ENCODE measurements around the gene CDH16. TPM values are rescaled to one million over a fixed set of nuclear protein-coding genes. Genes with fewer than 3 reads are reported as not detected.
"Not testable (repeated sequence)": the region's sequence is repeated elsewhere in the genome, so short reads cannot be mapped to it uniquely, and the experiment has no call there.

Gene CDH16
- total RNA-seq, 2 donors from 2014 or later, result not detected

- no peaks in the 10 kb centered on the region for H3K36me3 Mint-ChIP-seq (ENCODE audit: low read depth)
These were observed 46.8 kb downstream of the CDH16 start for GRCh38 chr16:66871840-66872239.

GRCh38 chr16:66871363-66871762 lies 47.3 kb downstream of the CDH16 start:
- H3K27ac ChIP-seq (ENCODE audit: low read depth, low read length); H3K36me3 Mint-ChIP-seq (ENCODE audit: low read depth); H3K9me3 Mint-ChIP-seq; DNase-seq; H3K9ac ChIP-seq (ENCODE audit: extremely low read depth, low read length, poor library complexity, severe bottlenecking); H3K4me3 ChIP-seq (ENCODE audit: low read length); H3K4me1 Mint-ChIP-seq; H3K9me3 ChIP-seq (ENCODE audit: control insufficient read depth, low read length); H3K27me3 ChIP-seq (ENCODE audit: control insufficient read depth, insufficient read depth, low read length, poor library complexity, severe bottlenecking); H3K27ac Mint-ChIP-seq; H3K36me3 ChIP-seq (ENCODE audit: control insufficient read depth, insufficient read depth, low read length); H3K4me3 Mint-ChIP-seq; H3K4me1 ChIP-seq (ENCODE audit: control insufficient read depth, insufficient read depth, low read length): not testable (repeated sequence)
- WGBS, 2 experiments (ENCODE audit: insufficient coverage in 1 of 2, insufficient read length in 1 of 2), result 89 to 93% methylated on average over 2 of the region's 2 CpGs
- H3K27me3 Mint-ChIP-seq (ENCODE audit: insufficient read depth), result peaks cover 12% of the 10 kb centered on the region

More at GRCh38 chr16:66871840-66872239, 46.8 kb downstream of the CDH16 start:
- Mint-ChIP-seq H3K4me1 (peaks cover 5% of the 10 kb centered on the region), H3K4me3 (no peak overlapping the region), H3K27ac (no peak overlapping the region), H3K27me3 (ENCODE audit: insufficient read depth) (peaks cover 12% of the 10 kb centered on the region), H3K9me3 (no peaks in the 10 kb centered on the region)
- DNase-seq, result no peak
- WGBS, 2 experiments (ENCODE audit: insufficient coverage in 1 of 2, insufficient read length in 1 of 2), result 81% methylated on average over 3 of the region's 3 CpGs; no CpG with 5 or more reads in 1 of the 2 experiments
- no peak overlapping the region for H3K9ac ChIP-seq (ENCODE audit: extremely low read depth, low read length, poor library complexity, severe bottlenecking)
- no peak overlapping the region for H3K27ac ChIP-seq (ENCODE audit: low read depth, low read length)
- TF ChIP-seq CTCF (conservative IDR thresholded peaks at IDR 0.05), result no peak
- no peaks in the 10 kb centered on the region for H3K4me1 ChIP-seq (ENCODE audit: control insufficient read depth, insufficient read depth, low read length)
- H3K4me3 ChIP-seq (ENCODE audit: low read length), result no peak overlapping the region
- H3K36me3 ChIP-seq (ENCODE audit: control insufficient read depth, insufficient read depth, low read length), result no peaks in the 10 kb centered on the region
- H3K9me3 ChIP-seq (ENCODE audit: control insufficient read depth, low read length), result no peaks in the 10 kb centered on the region
- H3K27me3 ChIP-seq (ENCODE audit: control insufficient read depth, insufficient read depth, low read length, poor library complexity, severe bottlenecking), result no peaks in the 10 kb centered on the region

GRCh38 chr16:66869424-66869823 lies 49.3 kb downstream of the CDH16 start:
- 86% methylated on average over 1 of the region's 1 CpG; no CpG with 5 or more reads in 1 of the 2 experiments for WGBS, 2 experiments (ENCODE audit: insufficient coverage in 1 of 2, insufficient read length in 1 of 2)
- no peak overlapping the region for H3K27ac Mint-ChIP-seq
- Histone ChIP-seq H3K9me3 (ENCODE audit: control insufficient read depth, low read length) (no peaks in the 10 kb centered on the region), H3K27me3 (ENCODE audit: control insufficient read depth, insufficient read depth, low read length, poor library complexity, severe bottlenecking) (no peaks in the 10 kb centered on the region), H3K36me3 (ENCODE audit: control insufficient read depth, insufficient read depth, low read length) (no peaks in the 10 kb centered on the region), H3K4me1 (ENCODE audit: control insufficient read depth, insufficient read depth, low read length) (no peaks in the 10 kb centered on the region), H3K4me3 (ENCODE audit: low read length) (no peak overlapping the region), H3K9ac (ENCODE audit: extremely low read depth, low read length, poor library complexity, severe bottlenecking) (no peak overlapping the region), H3K27ac (ENCODE audit: low read depth, low read length) (no peak overlapping the region)
- peaks cover 12% of the 10 kb centered on the region for H3K27me3 Mint-ChIP-seq (ENCODE audit: insufficient read depth)
- H3K4me1 Mint-ChIP-seq, result peaks cover 5% of the 10 kb centered on the region
- no peak for DNase-seq
- no peaks in the 10 kb centered on the region for H3K36me3 Mint-ChIP-seq (ENCODE audit: low read depth)
- no peak overlapping the region for H3K4me3 Mint-ChIP-seq
- no peak for TF ChIP-seq CTCF (conservative IDR thresholded peaks at IDR 0.05)
- H3K9me3 Mint-ChIP-seq, result no peaks in the 10 kb centered on the region

GRCh38 chr16:66863707-66864106 lies 55.0 kb downstream of the CDH16 start:
- Histone ChIP-seq H3K9me3 (ENCODE audit: control insufficient read depth, low read length) (no peaks in the 10 kb centered on the region), H3K27me3 (ENCODE audit: control insufficient read depth, insufficient read depth, low read length, poor library complexity, severe bottlenecking) (no peaks in the 10 kb centered on the region), H3K4me3 (ENCODE audit: low read length) (no peak overlapping the region), H3K9ac (ENCODE audit: extremely low read depth, low read length, poor library complexity, severe bottlenecking) (no peak overlapping the region), H3K4me1 (ENCODE audit: control insufficient read depth, insufficient read depth, low read length) (no peaks in the 10 kb centered on the region), H3K36me3 (ENCODE audit: control insufficient read depth, insufficient read depth, low read length) (no peaks in the 10 kb centered on the region), H3K27ac (ENCODE audit: low read depth, low read length) (no peak overlapping the region)
- Mint-ChIP-seq H3K9me3 (no peaks in the 10 kb centered on the region), H3K27ac (no peak overlapping the region), H3K4me1 (no peaks in the 10 kb centered on the region), H3K27me3 (ENCODE audit: insufficient read depth) (no peaks in the 10 kb centered on the region), H3K4me3 (no peak overlapping the region), H3K36me3 (ENCODE audit: low read depth) (no peaks in the 10 kb centered on the region)
- no peak for TF ChIP-seq CTCF (conservative IDR thresholded peaks at IDR 0.05)
- no peak for DNase-seq

Data from endodermal cell (in vitro differentiated cells).